Measurements from ENCODE around the gene GOLGA6L10.

- no peak for TF ChIP-seq EZH2 (IDR thresholded peaks at IDR 0.05; ENCODE audit: low read length, unreplicated experiment)
- no peak for TF ChIP-seq CTCF (conservative IDR thresholded peaks at IDR 0.05; ENCODE audit: low read depth, low read length)
- TF ChIP-seq EZH2phosphoT487 (IDR thresholded peaks at IDR 0.05; ENCODE audit: borderline replicate concordance, low read length), result no peak
These were observed 36.5 kb downstream of the GOLGA6L10 start for GRCh38 chr15:82312586-82313349.
